Retina (tissue), 1 donor: ENCODE measurements around the gene TULP4.
A peak's percentile ranks its signal among the peaks of the same experiment; 100 is the strongest.
"Not testable (repeated sequence)": the region's sequence is repeated elsewhere in the genome, so short reads cannot be mapped to it uniquely, and the experiment has no call there.

Source experiments
- DNase-seq: peaks from one replicate; pipeline ENCODE4 v3.0.0-alpha.2; 2016

Gene TULP4

DNA sequence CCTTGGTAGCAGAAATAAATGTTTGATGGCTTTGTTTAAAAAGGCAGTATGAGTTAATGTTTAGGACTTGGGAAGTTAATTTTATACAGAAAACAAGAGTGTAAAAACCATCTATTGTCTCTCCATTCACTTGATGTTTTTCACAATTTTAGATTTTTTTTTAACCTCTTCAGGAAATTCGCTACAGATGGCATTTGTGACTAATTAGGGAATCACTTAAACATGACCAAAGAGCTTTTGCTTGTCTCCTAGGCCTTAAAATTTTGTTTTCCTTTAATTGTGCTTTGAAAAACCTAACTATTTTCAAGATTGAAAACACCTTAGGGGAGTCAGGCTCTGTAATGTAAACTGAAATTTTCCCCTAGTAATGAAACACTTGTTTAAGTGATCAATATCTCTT, 17.3 kb downstream of the TULP4 start:
- DNase-seq = no peak

DNA sequence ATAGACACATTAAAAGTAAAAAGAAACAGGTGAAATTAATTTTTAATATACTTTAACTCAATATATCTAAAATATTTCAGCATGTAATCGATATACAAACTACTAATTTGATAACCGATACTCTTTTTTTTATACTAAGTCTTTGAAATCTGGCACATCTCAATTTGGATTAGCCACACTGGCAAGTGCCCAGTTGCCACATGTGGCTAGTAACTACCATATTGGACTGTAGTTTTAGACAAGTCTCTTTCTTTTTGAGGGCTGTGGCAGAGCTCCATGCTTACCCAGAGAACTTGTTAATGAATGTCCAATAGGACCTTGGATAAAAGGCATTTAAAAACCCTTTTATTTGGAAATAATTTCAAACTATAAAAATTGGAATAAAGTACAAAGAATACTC, 17.8 kb downstream of the TULP4 start:
- no peak for DNase-seq

- DNase-seq = no peak
Measured at GRCh38 chr6:158332237-158332636, 20.0 kb downstream of the TULP4 start.

DNA sequence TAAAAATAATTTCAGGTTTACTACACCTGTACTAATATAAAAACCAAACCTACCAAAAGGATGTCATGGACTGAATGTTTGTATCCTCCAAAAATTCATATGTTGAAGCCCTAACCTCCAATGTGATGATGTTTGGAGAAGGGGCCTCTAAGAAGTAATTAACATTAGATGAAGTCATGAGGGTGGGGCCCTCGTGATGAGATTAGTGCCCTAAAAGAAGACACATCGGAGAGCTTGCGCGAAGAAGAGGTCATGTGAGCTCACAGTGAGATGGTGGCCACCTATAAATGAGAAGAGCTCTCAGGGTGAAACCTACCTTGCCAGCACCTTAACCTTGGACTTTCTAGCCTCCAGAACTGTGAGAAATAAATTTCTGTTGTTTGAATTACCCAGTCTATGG, 20.8 kb downstream of the TULP4 start:
- no peak for DNase-seq

DNA sequence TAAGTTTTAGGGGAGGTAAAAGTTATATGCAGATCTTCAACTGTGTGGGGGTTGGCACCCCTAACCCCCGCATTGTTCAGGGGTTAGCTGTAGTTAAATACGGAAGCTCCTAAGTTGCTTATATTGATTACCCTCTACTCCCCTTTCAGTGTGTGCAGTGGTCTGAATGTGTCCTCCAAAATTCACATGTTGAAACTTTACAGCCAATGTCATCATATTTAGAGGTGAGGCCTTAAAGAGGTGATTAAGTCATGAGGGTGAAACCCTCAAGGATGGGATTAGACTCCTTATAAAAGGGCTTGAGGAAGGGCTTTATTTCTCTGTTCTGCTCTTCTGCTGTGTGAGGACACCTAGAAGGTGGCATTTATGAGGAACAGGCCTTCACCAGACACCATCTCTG, 22.3 kb downstream of the TULP4 start:
- DNase-seq = no peak

DNA sequence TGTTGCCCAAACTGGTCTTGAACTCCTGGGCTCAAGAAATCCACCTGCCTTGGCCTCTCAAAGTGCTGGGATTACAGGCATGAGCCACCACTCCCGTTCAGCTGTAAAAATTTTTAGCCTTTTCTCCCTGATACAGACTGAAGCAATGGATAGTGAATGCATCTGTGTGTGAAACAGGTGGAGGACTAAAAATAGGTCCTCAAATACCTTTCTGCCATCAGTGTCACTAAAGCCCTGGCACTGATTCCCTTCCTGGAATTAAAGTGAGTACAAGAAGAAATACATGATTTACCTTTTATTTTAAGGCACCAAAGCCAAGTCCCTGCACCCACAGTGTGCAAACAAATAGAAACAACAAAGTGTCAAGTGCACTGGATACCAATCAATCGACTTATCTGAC, 25.1 kb downstream of the TULP4 start:
- no peak for DNase-seq

GRCh38 chr6:158338311-158339112, 26.2 kb downstream of the TULP4 start:
- no peak for DNase-seq

GRCh38 chr6:158339197-158339596, 26.9 kb downstream of the TULP4 start:
- DNase-seq = not testable (repeated sequence)

- DNase-seq = no peak
Measured at GRCh38 chr6:158340252-158340651, 28.0 kb downstream of the TULP4 start.

DNA sequence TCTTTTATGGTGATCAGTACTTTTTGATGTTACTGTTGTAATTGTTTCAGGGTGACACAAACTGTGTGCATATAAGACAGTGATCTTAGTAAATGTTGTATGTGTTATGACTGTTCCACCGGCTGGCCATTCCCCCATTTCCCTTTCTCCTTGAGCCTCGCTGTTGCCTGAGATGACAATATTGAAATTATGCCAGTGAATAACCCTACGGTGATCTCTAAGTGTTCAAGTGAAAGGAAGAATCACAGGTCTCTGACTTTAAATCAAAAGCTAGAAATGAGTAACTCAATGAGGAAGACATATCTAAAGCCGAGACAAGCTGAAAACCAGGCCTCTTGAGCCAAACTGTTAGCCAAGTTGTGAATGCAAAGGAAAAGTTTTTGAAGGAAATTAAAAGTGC, 32.3 kb downstream of the TULP4 start:
- DNase-seq = no peak

- not testable (repeated sequence) for DNase-seq
Measured at GRCh38 chr6:158345444-158345843, 33.2 kb downstream of the TULP4 start.

GRCh38 chr6:158347335-158347734, 35.1 kb downstream of the TULP4 start:
- DNase-seq = no peak

DNA sequence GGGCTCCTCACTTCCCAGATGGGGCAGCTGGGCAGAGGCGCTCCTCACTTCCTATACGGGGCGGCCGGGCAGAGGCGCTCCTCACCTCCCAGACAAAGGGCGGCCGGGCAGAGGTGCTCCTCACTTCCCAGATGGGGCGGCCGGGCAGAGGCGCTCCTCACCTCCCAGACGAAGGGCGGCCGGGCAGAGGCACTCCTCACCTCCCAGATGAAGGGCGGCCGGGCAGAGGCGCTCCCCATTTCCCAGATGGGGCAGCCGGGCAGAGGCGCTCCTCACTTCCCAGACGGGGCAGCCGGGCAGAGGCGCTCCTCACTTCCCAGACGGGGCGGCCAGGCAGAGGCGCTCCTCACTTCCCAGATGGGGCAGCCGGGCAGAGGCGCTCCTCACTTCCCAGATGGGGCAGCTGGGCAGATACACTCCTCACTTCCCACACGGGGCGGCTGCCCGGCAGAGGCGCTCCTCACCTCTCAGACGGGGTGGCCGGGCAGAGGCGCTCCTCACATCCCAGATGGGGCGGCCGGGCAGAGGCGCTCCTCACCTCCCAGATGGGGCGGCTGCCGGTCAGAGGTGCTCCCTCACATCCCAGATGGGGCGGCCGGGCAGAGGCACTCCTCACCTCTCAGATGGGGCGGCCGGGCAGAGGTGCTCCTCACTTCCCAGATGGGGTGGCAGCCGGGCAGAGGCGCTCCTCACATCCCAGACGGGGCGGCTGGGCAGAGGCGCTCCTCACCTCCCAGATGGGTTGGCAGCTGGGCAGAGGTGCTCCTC, 36.7 kb downstream of the TULP4 start:
- not testable (repeated sequence) for DNase-seq

DNA sequence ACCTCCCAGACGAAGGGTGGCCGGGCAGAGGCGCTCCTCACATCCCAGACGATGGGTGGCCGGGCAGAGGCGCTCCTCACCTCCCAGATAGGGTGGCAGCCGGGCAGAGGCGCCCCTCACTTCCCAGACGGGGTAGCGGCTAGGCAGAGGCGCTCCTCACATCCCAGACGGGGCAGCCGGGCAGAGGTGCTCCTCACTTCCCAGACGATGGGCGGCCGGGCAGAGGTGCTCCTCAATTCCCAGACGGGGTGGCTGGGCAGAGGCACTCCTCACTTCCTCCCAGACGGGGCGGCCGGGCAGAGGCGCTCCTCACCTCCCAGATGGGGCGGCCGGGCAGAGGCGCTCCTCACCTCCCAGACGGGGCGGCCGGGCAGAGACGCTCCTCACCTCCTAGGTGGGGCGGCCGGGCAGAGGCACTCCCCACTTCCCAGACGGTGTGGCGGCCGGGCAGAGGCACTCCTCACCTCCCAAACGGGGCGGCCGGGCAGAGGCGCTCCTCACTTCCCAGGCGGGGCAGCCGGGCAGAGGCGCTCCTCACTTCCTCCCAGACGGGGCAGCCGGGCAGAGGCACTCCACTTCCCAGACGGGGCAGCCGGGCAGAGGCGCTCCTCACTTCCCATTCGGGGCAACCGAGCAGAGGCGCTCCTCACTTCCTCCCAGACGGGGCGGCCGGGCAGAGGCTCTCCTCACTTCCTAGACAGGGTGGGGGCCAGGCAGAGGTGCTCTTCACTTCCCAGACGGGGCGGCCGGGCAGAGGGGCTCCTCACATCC, 37.4 kb downstream of the TULP4 start:
- DNase-seq = not testable (repeated sequence)

GRCh38 chr6:158350731-158351130, 38.5 kb downstream of the TULP4 start:
- DNase-seq = not testable (repeated sequence)

GRCh38 chr6:158353883-158354877, 41.9 kb downstream of the TULP4 start:
- no peak for DNase-seq

- DNase-seq = no peak
Measured at GRCh38 chr6:158356586-158357546, 44.6 kb downstream of the TULP4 start.

DNA sequence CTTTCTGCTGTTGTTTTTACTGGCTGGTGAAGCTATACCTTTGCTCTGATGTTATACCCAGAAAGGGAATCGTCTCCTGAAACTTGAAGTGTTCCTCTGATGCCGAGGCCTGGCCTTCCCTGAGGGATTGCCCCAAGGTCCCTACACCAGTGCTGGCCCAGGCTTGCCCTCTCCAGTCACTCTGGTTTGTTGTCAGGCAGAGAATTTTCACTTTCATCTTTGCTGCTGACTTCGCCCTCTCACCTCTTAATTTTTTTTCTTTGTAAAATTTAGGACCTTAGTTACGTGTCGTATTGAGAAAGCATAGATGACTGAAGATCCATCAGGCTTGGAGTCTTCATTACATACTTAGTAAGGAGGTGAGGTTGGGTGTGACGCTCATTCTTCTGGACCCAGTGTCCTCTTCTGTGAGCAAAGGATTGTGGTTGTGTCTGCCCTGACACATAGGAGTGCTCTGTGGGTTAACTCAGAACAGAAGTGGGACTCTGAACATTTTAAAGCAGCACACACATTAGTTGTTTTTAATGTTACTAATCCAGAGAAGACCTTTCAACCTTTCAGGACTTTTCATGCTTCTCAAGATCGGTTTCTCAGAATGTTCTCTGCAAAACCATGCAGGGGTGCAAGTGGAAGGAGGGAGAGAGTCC, 45.4 kb downstream of the TULP4 start:
- no peak for DNase-seq

- peak; percentile 22 for DNase-seq
Measured at GRCh38 chr6:158358450-158359077, 46.3 kb downstream of the TULP4 start.

DNA sequence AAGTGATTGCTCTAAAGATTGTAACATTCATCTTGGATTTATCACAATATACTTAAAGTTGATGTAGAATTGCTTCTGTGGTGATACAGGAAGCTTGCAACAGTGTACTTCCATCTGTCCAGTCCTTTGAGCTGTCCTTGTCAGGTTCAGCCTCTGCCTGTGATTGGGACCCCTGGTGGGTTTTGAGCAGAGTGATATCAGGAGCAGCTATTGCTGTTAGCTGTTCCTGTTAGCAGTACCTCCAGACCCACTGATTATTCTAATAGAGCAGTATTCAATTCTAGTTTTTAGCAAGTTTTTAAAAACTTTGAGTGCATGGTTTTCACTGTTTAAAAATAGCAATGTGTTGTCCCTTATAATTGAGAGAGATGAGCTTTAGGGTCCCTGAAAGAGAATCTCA, 48.8 kb downstream of the TULP4 start:
- DNase-seq = no peak
